ENCODE results near the gene AFP.
"Not testable (repeated sequence)": the region's sequence is repeated elsewhere in the genome, so short reads cannot be mapped to it uniquely, and the experiment has no call there.

The AFP gene
- 0 reads per million in 2 experiments for total RNA-seq

DNA sequence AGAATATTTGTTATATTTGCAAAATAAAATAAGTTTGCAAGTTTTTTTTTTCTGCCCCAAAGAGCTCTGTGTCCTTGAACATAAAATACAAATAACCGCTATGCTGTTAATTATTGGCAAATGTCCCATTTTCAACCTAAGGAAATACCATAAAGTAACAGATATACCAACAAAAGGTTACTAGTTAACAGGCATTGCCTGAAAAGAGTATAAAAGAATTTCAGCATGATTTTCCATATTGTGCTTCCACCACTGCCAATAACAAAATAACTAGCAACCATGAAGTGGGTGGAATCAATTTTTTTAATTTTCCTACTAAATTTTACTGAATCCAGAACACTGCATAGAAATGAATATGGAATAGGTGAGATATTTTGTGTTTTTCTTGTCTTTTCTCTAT is at the start of gene AFP:
Gene AFP, plus strand, starts transcription at position 238 of the 400 bp plus-strand sequence. Its CDS starts 42 bp downstream, at position 280.
- DNase-seq (ENCODE audit: low read depth) = no peak

GRCh38 chr4:73387552-73387951 is 48.5 kb upstream of the AFP start:
- no peak for DNase-seq (ENCODE audit: low read depth)

DNA sequence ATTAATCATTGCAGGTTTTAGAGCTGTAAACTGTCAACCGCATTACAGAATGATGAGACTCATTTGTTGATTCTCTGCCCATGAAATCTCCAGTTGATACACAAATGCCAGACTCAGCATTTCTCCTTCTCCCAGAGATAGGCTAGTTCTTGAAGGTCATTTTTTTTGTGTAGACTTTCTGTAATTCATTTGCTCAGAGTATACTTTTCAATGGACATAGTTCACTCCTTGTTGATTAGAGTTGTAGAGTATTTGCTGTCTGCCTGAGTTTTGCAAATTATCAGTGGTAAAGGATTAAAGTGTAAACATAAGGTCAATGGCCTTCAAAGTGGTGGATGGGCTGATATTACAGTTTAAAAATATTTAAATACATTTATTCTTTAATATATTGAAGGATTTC is 47.1 kb upstream of the AFP start:
- no peak for DNase-seq (ENCODE audit: low read depth)

GRCh38 chr4:73389663-73390062 is 46.4 kb upstream of the AFP start:
- not testable (repeated sequence) for DNase-seq (ENCODE audit: low read depth)

DNA sequence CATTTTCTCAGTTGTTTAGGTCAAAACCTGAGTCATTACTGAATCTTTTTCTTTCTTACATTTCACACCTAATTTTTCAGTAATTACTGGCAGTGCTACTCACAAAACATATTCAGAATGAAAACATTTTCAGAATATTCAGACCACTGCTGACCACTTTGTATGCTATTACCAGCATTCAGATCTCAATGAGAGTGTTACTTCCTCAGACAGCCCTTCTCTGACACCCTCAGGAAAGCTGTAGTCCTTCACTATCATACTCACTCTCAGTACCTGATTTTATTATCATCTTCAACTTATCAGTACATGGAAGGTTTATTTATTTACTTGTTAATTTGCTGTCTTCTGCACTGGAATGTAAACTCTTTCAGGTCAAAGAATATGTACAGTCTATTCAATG is 44.2 kb upstream of the AFP start:
- no peak for DNase-seq (ENCODE audit: low read depth)

DNA sequence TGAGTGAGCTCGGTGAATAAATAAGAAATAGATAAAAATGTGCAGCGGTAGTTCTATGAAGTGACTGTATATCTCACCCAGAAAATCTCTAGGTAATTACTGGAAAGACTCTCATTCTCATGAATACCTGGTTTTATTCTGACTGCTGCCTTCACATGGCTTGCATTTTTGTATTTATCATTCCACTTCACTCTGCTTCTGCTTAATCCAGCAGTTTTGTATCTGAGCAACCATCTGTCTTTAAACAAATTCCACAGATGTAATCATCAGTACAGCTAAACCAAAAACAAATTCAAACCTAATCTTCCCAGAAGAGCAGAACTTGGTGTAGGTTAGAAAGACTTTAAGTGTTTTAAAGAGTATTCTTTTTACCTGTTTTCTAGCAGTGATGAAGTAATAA is 43.1 kb upstream of the AFP start:
- DNase-seq (ENCODE audit: low read depth) = no peak

DNA sequence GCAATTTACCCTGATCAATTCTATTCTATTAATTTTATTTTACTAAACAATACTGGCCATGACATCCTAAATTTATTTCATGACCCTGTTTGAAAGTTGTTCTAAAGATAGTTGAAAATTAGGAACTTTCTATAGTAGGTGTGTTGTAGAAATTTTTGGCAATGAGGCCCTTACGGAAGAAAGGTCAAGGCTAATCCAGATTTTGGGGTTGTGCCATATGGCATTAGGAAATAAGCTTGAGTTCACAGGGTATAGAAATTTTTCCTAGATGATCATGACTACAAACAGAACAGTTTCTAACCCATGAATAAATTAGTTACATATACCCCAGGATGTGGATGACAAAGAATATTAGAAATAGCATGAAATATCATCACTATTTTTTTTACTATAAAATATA is 39.7 kb upstream of the AFP start:
- no peak for DNase-seq (ENCODE audit: low read depth)

DNA sequence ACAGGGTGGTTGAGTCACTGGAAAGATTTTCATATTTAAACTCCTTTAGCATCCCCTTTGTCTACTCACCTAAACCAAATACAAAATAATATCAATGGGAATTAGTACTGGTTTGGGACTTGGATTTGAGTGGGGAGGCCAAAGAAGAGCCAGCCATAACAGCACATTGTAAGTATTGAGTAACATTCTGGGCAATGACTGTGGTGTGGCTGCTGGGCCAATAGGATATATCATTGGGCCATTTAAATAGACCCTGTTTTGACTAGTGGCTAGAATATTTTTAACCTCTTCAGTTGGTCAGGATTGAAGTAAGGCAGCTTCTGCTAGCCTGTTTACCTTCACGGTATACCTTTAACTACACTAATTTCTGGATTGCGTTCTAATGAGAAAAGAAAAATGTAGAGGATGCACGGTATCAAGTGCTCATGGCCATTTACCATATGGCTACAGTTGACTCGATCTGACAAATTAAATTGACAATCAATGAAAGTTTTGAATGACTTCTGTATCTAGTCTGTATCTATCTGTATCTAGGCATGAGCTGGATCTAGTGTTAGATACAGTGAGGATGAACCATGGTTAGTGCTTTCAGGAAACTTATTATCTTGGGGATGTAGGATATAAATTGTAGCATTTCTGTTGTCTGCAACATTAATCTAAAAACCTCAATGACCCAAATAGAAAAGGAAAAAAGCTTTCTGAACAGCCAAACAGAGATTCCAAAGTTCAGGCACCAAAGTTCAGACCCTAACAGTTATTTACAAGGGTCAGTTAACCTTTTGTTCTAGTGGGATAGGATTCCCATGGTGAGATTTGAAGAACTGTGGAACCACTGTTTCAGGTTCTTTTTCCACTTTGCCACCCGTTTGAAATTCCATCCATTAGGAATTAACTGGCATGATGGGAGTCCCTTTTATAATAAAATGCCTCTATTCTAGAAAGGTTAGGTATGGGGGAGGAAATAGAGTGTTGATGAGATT is 38.7 kb upstream of the AFP start:
- DNase-seq (ENCODE audit: low read depth) = no peak

DNA sequence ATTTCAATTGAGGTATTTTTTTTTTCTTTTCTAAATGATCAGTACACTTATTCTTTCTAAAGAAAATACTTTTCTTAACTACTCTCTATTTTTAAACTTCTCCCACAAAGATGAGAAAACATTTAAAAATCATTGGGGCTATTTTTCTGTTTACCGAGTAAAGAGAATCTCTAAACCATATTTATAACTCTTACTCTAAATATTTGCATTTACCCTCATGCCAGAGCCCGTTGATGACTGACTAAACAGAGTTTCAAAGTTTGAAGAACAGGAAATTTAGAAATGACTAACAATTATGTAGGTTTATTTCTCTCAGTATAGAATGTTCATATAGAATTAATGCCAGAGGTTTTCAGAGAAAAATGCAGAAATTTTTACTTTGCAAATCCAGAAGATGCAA is 34.6 kb upstream of the AFP start:
- DNase-seq (ENCODE audit: low read depth) = no peak

GRCh38 chr4:73404042-73404441 is 32.0 kb upstream of the AFP start, which contains the start of gene ALB:
TSS of gene ALB (plus strand) at chr4:73404287. CDS start at chr4:73404328, 41 bp downstream.
- DNase-seq (ENCODE audit: low read depth) = no peak

GRCh38 chr4:73404457-73404856 is 31.6 kb upstream of the AFP start:
- DNase-seq (ENCODE audit: low read depth) = no peak

- DNase-seq (ENCODE audit: low read depth) = no peak
Observed at GRCh38 chr4:73405138-73405537, 30.9 kb upstream of the AFP start.

DNA sequence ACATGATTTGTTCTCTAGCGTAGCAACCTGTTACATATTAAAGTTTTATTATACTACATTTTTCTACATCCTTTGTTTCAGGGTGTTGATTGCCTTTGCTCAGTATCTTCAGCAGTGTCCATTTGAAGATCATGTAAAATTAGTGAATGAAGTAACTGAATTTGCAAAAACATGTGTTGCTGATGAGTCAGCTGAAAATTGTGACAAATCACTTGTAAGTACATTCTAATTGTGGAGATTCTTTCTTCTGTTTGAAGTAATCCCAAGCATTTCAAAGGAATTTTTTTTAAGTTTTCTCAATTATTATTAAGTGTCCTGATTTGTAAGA is 29.5 kb upstream of the AFP start:
- DNase-seq (ENCODE audit: low read depth) = no peak

DNA sequence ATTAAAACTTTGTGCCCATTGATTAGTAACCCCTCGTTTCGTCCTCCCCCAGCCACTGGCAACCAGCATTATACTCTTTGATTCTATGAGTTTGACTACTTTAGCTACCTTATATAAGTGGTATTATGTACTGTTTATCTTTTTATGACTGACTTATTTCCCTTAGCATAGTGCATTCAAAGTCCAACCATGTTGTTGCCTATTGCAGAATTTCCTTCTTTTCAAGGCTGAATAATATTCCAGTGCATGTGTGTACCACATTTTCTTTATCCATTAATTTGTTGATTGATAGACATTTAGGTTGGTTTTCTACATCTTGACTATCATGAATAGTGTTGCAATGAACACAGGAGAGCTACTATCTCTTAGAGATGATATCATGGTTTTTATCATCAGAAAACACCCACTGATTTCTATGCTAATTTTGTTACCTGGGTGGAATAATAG is 28.8 kb upstream of the AFP start:
- DNase-seq (ENCODE audit: low read depth) = no peak

DNA sequence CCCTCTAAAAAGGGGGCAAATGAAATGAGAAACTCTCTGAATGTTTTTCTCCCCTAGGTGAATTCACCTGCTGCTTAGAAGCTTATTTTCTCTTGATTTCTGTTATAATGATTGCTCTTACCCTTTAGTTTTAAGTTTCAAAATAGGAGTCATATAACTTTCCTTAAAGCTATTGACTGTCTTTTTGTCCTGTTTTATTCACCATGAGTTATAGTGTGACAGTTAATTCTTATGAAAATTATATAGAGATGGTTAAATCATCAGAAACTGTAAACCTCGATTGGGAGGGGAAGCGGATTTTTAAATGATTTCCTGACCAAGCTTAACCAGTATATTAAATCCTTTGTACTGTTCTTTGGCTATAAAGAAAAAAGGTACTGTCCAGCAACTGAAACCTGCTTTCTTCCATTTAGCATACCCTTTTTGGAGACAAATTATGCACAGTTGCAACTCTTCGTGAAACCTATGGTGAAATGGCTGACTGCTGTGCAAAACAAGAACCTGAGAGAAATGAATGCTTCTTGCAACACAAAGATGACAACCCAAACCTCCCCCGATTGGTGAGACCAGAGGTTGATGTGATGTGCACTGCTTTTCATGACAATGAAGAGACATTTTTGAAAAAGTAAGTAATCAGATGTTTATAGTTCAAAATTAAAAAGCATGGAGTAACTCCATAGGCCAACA is 27.7 kb upstream of the AFP start:
- no peak for DNase-seq (ENCODE audit: low read depth)

GRCh38 chr4:73409012-73409862 is 26.8 kb upstream of the AFP start:
- DNase-seq (ENCODE audit: low read depth) = no peak

- DNase-seq (ENCODE audit: low read depth) = no peak
Observed at GRCh38 chr4:73409978-73410548, 26.0 kb upstream of the AFP start.

DNA sequence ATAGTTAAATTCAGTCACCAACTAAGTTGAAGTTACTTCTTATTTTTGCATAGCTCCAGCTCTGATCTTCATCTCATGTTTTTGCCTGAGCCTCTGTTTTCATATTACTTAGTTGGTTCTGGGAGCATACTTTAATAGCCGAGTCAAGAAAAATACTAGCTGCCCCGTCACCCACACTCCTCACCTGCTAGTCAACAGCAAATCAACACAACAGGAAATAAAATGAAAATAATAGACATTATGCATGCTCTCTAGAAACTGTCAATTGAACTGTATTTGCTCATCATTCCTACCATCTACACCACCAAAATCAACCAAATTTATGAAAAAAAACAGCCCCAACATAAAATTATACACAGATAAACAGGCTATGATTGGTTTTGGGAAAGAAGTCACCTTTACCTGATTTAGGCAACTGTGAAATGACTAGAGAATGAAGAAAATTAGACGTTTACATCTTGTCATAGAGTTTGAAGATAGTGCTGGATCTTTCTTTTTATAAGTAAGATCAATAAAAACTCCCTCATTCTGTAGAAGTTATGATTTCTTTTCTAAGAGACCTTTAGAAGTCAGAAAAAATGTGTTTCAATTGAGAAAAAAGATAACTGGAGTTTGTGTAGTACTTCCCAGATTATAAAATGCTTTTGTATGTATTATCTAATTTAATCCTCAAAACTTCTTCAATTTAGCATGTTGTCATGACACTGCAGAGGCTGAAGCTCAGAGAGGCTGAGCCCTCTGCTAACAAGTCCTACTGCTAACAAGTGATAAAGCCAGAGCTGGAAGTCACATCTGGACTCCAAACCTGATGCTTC is 24.9 kb upstream of the AFP start:
- no peak for DNase-seq (ENCODE audit: low read depth)

DNA sequence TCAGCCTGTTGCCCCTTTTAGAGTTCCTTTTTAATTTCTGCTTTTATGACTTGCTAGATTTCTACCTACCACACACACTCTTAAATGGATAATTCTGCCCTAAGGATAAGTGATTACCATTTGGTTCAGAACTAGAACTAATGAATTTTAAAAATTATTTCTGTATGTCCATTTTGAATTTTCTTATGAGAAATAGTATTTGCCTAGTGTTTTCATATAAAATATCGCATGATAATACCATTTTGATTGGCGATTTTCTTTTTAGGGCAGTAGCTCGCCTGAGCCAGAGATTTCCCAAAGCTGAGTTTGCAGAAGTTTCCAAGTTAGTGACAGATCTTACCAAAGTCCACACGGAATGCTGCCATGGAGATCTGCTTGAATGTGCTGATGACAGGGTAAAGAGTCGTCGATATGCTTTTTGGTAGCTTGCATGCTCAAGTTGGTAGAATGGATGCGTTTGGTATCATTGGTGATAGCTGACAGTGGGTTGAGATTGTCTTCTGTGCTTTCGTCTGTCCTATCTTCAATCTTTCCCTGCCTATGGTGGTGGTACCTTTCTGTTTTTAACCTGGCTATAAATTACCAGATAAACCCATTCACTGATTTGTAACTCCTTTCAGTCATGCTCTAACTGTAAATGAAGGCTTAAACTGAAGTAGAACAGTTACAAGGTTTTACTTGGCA is 24.1 kb upstream of the AFP start:
- DNase-seq (ENCODE audit: low read depth) = no peak

DNA sequence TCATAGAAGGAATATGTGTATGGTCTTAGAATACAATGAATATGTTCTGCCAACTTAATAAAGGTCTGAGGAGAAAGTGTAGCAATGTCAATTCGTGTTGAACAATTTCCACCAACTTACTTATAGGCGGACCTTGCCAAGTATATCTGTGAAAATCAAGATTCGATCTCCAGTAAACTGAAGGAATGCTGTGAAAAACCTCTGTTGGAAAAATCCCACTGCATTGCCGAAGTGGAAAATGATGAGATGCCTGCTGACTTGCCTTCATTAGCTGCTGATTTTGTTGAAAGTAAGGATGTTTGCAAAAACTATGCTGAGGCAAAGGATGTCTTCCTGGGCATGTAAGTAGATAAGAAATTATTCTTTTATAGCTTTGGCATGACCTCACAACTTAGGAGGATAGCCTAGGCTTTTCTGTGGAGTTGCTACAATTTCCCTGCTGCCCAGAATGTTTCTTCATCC is 22.7 kb upstream of the AFP start:
- DNase-seq (ENCODE audit: low read depth) = no peak

Data from T follicular helper cell (primary cell).